CD4-positive, alpha-beta T cell treated with Interleukin-10 for 1 hour (primary cell): ENCODE measurements around the gene PUS7.
"Not testable (repeated sequence)": the region's sequence is repeated elsewhere in the genome, so short reads cannot be mapped to it uniquely, and the experiment has no call there.

Experiments
- DNase-seq: peaks from one replicate; pipeline ENCODE4 v3.0.0-alpha.2; 2020

Gene PUS7

GRCh38 chr7:105444342-105444987, 77.6 kb downstream of the PUS7 start:
- DNase-seq = no peak

- DNase-seq = not testable (repeated sequence)
Observed at GRCh38 chr7:105442214-105442613, 79.9 kb downstream of the PUS7 start.

GRCh38 chr7:105439174-105439893, 82.7 kb downstream of the PUS7 start:
- no peak for DNase-seq

- no peak for DNase-seq
Observed at GRCh38 chr7:105438847-105439173, 83.3 kb downstream of the PUS7 start.

- no peak for DNase-seq
Observed at GRCh38 chr7:105438254-105438653, 83.8 kb downstream of the PUS7 start.

GRCh38 chr7:105437356-105437755, 84.7 kb downstream of the PUS7 start:
- DNase-seq = not testable (repeated sequence)

- DNase-seq = peak; percentile 67
Observed at GRCh38 chr7:105429746-105430612, 92.1 kb downstream of the PUS7 start.

- DNase-seq = no peak
Observed at GRCh38 chr7:105426606-105427146, 95.4 kb downstream of the PUS7 start.

GRCh38 chr7:105423987-105424386, 98.1 kb downstream of the PUS7 start:
- no peak for DNase-seq

GRCh38 chr7:105413887-105414437, 108.1 kb downstream of the PUS7 start:
- DNase-seq = no peak

- DNase-seq = not testable (repeated sequence)
Observed at GRCh38 chr7:105410774-105411173, 111.3 kb downstream of the PUS7 start.

- DNase-seq = not testable (repeated sequence)
Observed at GRCh38 chr7:105409775-105410174, 112.3 kb downstream of the PUS7 start.

GRCh38 chr7:105408791-105409410, 113.2 kb downstream of the PUS7 start:
- no peak for DNase-seq
